Measurements from ENCODE around the gene CPED1. TPM values are rescaled to one million over a fixed set of nuclear protein-coding genes. Genes with fewer than 3 reads are reported as not detected.

The CPED1 gene
- total RNA-seq, 1 donor from 2014 or later = 4.3 TPM

- H3K36me3 Mint-ChIP-seq (ENCODE audit: low read depth) = no peaks in the 10 kb centered on the region
- H3K4me3 Mint-ChIP-seq = no peak overlapping the region
- H3K4me1 Mint-ChIP-seq = no peaks in the 10 kb centered on the region
- no peak for TF ChIP-seq CTCF (conservative IDR thresholded peaks at IDR 0.05)
- H3K9me3 Mint-ChIP-seq = peaks cover 12% of the 10 kb centered on the region
- DNase-seq (ENCODE audit: low read depth, low spot score) = no peak
- H3K27ac Mint-ChIP-seq (ENCODE audit: unreplicated experiment) = no peak overlapping the region
- H3K27me3 Mint-ChIP-seq (ENCODE audit: low read depth) = no peaks in the 10 kb centered on the region
These were observed 189.9 kb downstream of the CPED1 start for GRCh38 chr7:121178452-121178851.

- DNase-seq (ENCODE audit: low read depth, low spot score) = no peak
- Mint-ChIP-seq H3K27ac (ENCODE audit: unreplicated experiment) (no peak overlapping the region), H3K36me3 (ENCODE audit: low read depth) (no peaks in the 10 kb centered on the region), H3K9me3 (peaks cover 9% of the 10 kb centered on the region), H3K4me1 (no peaks in the 10 kb centered on the region), H3K4me3 (no peak overlapping the region), H3K27me3 (ENCODE audit: low read depth) (no peaks in the 10 kb centered on the region)
- no peak for TF ChIP-seq CTCF (conservative IDR thresholded peaks at IDR 0.05)
These were observed 190.5 kb downstream of the CPED1 start for GRCh38 chr7:121178869-121179497.

GRCh38 chr7:121180436-121181063, 192.0 kb downstream of the CPED1 start:
- TF ChIP-seq CTCF (conservative IDR thresholded peaks at IDR 0.05) = no peak
- Mint-ChIP-seq H3K27me3 (ENCODE audit: low read depth) (no peaks in the 10 kb centered on the region), H3K9me3 (no peaks in the 10 kb centered on the region), H3K4me3 (no peak overlapping the region), H3K27ac (ENCODE audit: unreplicated experiment) (no peak overlapping the region), H3K36me3 (ENCODE audit: low read depth) (no peaks in the 10 kb centered on the region), H3K4me1 (no peaks in the 10 kb centered on the region)
- no peak for DNase-seq (ENCODE audit: low read depth, low spot score)

- Mint-ChIP-seq H3K27me3 (ENCODE audit: low read depth) (no peaks in the 10 kb centered on the region), H3K27ac (ENCODE audit: unreplicated experiment) (no peak overlapping the region), H3K4me3 (no peak overlapping the region), H3K36me3 (ENCODE audit: low read depth) (no peaks in the 10 kb centered on the region), H3K9me3 (no peaks in the 10 kb centered on the region), H3K4me1 (no peaks in the 10 kb centered on the region)
- DNase-seq (ENCODE audit: low read depth, low spot score) = no peak
- TF ChIP-seq CTCF (conservative IDR thresholded peaks at IDR 0.05) = no peak
These were observed 192.8 kb downstream of the CPED1 start for GRCh38 chr7:121181357-121181756.

GRCh38 chr7:121182281-121182680, 193.8 kb downstream of the CPED1 start:
- H3K4me1 Mint-ChIP-seq = no peaks in the 10 kb centered on the region
- DNase-seq (ENCODE audit: low read depth, low spot score) = no peak
- no peaks in the 10 kb centered on the region for H3K36me3 Mint-ChIP-seq (ENCODE audit: low read depth)
- H3K9me3 Mint-ChIP-seq = no peaks in the 10 kb centered on the region
- no peaks in the 10 kb centered on the region for H3K27me3 Mint-ChIP-seq (ENCODE audit: low read depth)
- no peak overlapping the region for H3K27ac Mint-ChIP-seq (ENCODE audit: unreplicated experiment)
- H3K4me3 Mint-ChIP-seq = no peak overlapping the region
- TF ChIP-seq CTCF (conservative IDR thresholded peaks at IDR 0.05) = no peak
